Nephron (organoid): Measurements from ENCODE around the gene SPHKAP.
"Not testable (repeated sequence)": the region's sequence is repeated elsewhere in the genome, so short reads cannot be mapped to it uniquely, and the experiment has no call there.

Experiments
- H3K27ac Mint-ChIP-seq, 3 experiments: 2 replicates each; pipeline ENCODE4 v1.8.0; 2020; ENCODE audit warnings: mixed read lengths in 3 of 3, mild to moderate bottlenecking in 2 of 3, moderate library complexity in 1 of 3
- H3K27me3 Mint-ChIP-seq: 2 replicates; pipeline ENCODE4 v1.8.0; 2021; ENCODE audit warnings: low read depth, mild to moderate bottlenecking, moderate library complexity, mixed read lengths
- H3K36me3 Mint-ChIP-seq: 2 replicates; pipeline ENCODE4 v1.8.0; 2020; ENCODE audit warnings: low read depth, mixed read lengths
- H3K4me1 Mint-ChIP-seq: 2 replicates; pipeline ENCODE4 v1.8.0; 2020; ENCODE audit warnings: mixed read lengths
- H3K4me3 Mint-ChIP-seq, 3 experiments: 2 replicates each; pipeline ENCODE4 v1.8.0; 2020; ENCODE audit warnings: mild to moderate bottlenecking in 3 of 3, mixed read lengths in 3 of 3, moderate library complexity in 2 of 3
- H3K9me3 Mint-ChIP-seq: 2 replicates; pipeline ENCODE4 v1.8.0; 2020; ENCODE audit warnings: mixed read lengths
- CTCF ChIP-seq, 3 experiments: fragments of 200-600 bp; sonication (generic); IDR thresholded peaks; one replicate each; pipeline ENCODE4 v1.5.0; 2021; ENCODE audit warnings: antibody characterized with exemption in 3 of 3; ENCODE audit not compliant: unreplicated experiment in 3 of 3

The SPHKAP gene

GRCh38 chr2:228092056-228092455, 89.4 kb downstream of the SPHKAP start:
- Mint-ChIP-seq H3K27ac (no peak overlapping the region), H3K36me3 (no peaks in the 10 kb centered on the region), H3K27me3 (no peaks in the 10 kb centered on the region), H3K9me3 (peaks cover 12% of the 10 kb centered on the region), H3K4me1 (no peaks in the 10 kb centered on the region), H3K4me3 (no peak overlapping the region)
- TF ChIP-seq CTCF (IDR thresholded peaks at IDR 0.05; ENCODE audit: unreplicated experiment in 3 of 3): no peak

GRCh38 chr2:228086561-228086960, 94.9 kb downstream of the SPHKAP start:
- Mint-ChIP-seq H3K27ac (no peak overlapping the region), H3K36me3 (no peaks in the 10 kb centered on the region), H3K4me3 (no peak overlapping the region), H3K4me1 (no peaks in the 10 kb centered on the region), H3K9me3 (peaks cover 11% of the 10 kb centered on the region), H3K27me3 (no peaks in the 10 kb centered on the region)
- no peak for TF ChIP-seq CTCF (IDR thresholded peaks at IDR 0.05; ENCODE audit: unreplicated experiment in 3 of 3)

GRCh38 chr2:228084717-228085116, 96.8 kb downstream of the SPHKAP start:
- no peak overlapping the region for H3K4me3 Mint-ChIP-seq
- H3K27me3 Mint-ChIP-seq: no peaks in the 10 kb centered on the region
- no peak for TF ChIP-seq CTCF (IDR thresholded peaks at IDR 0.05; ENCODE audit: unreplicated experiment in 3 of 3)
- no peaks in the 10 kb centered on the region for H3K36me3 Mint-ChIP-seq
- H3K9me3 Mint-ChIP-seq: peaks cover 6% of the 10 kb centered on the region
- no peaks in the 10 kb centered on the region for H3K4me1 Mint-ChIP-seq
- H3K27ac Mint-ChIP-seq: no peak overlapping the region

- no peak for TF ChIP-seq CTCF (IDR thresholded peaks at IDR 0.05; ENCODE audit: unreplicated experiment in 3 of 3)
- no peaks in the 10 kb centered on the region for H3K27me3 Mint-ChIP-seq
- H3K36me3 Mint-ChIP-seq: no peaks in the 10 kb centered on the region
- no peak overlapping the region for H3K27ac Mint-ChIP-seq
- no peaks in the 10 kb centered on the region for H3K4me1 Mint-ChIP-seq
- H3K4me3 Mint-ChIP-seq: no peak overlapping the region
- H3K9me3 Mint-ChIP-seq: no peaks in the 10 kb centered on the region
These were observed 98.4 kb downstream of the SPHKAP start for GRCh38 chr2:228083131-228083530.

GRCh38 chr2:228082571-228082970, 98.9 kb downstream of the SPHKAP start:
- Mint-ChIP-seq H3K4me1 (no peaks in the 10 kb centered on the region), H3K9me3 (peaks cover 2% of the 10 kb centered on the region), H3K36me3 (no peaks in the 10 kb centered on the region), H3K27me3 (no peaks in the 10 kb centered on the region), H3K4me3 (no peak overlapping the region), H3K27ac (no peak overlapping the region)
- no peak for TF ChIP-seq CTCF (IDR thresholded peaks at IDR 0.05; ENCODE audit: unreplicated experiment in 3 of 3)

- Mint-ChIP-seq H3K9me3 (peaks cover 4% of the 10 kb centered on the region), H3K27ac (no peak overlapping the region), H3K27me3 (no peaks in the 10 kb centered on the region), H3K36me3 (no peaks in the 10 kb centered on the region), H3K4me1 (no peaks in the 10 kb centered on the region), H3K4me3 (no peak overlapping the region)
- no peak for TF ChIP-seq CTCF (IDR thresholded peaks at IDR 0.05; ENCODE audit: unreplicated experiment in 3 of 3)
These were observed 102.3 kb downstream of the SPHKAP start for GRCh38 chr2:228079194-228079593.

- H3K4me3 Mint-ChIP-seq, H3K27ac Mint-ChIP-seq, H3K36me3 Mint-ChIP-seq, H3K9me3 Mint-ChIP-seq, H3K4me1 Mint-ChIP-seq, H3K27me3 Mint-ChIP-seq: not testable (repeated sequence)
These were observed 104.8 kb downstream of the SPHKAP start for GRCh38 chr2:228076695-228077094.
